GM12878 (cell line): Measurements from ENCODE around the gene GPR158. TPM values are rescaled to one million over a fixed set of nuclear protein-coding genes. Genes with fewer than 3 reads are reported as not detected.

Experiments
- ATAC-seq: fragments of 200-7000 bp; cut with Tn5 transposase; 3 replicates; pipeline ENCODE4 v1.9.1; 2020; ENCODE audit warnings: mild to moderate bottlenecking, moderate library complexity
- Bru-seq: library from RNA; stranded (reverse); fragments of 400-500 nt; gene quantifications from one replicate; lab custom pipeline; 2021; lab: Mats Ljungman, UMichigan
- BruChase-seq, 2 experiments: library from RNA; stranded (reverse); fragments of 400-500 nt; gene quantifications; one replicate each; lab custom pipeline; 2021; lab: Mats Ljungman, UMichigan
- BruUV-seq: library from RNA; stranded (reverse); fragments of 400-500 nt; replicated peaks from 2 replicates; lab custom pipeline; 2021; lab: Mats Ljungman, UMichigan
- CTCF ChIA-PET: fragments of 300-600 bp; sonication (Branson Sonifier 250); formaldehyde crosslinking; extraction: SDS; loops from one replicate; lab custom pipeline; 2021; ENCODE audit warnings: inconsistent platforms; lab: Yijun Ruan, JAX
- POLR2A ChIA-PET: fragments of 350-600 bp; formaldehyde crosslinking; extraction: SDS; loops from one replicate; lab custom pipeline; 2021; ENCODE audit warnings: inconsistent platforms; lab: Charles Lee
- RAD21 ChIA-PET: fragments of 300-600 bp; sonication (Branson Sonifier 250); formaldehyde crosslinking; loops from one replicate; lab custom pipeline; 2023; ENCODE audit warnings: antibody characterized with exemption; ENCODE audit not compliant: unreplicated experiment; lab: Charles Lee
- SMC1A ChIA-PET: fragments of 300-600 bp; sonication (Branson Sonifier 250); formaldehyde crosslinking; loops from one replicate; lab custom pipeline; 2023; ENCODE audit not compliant: unreplicated experiment, uncharacterized antibody; lab: Charles Lee
- DNase-seq: peaks from one replicate; pipeline ENCODE4 v3.0.0-alpha.2; 2011; ENCODE audit warnings: low read depth, low spot score
- FAIRE-seq: peaks from 3 replicates; lab custom pipeline; 2011; peaks lifted over from hg19 to GRCh38; lab: Jason Lieb, UNC
- H2AFZ ChIP-seq: 2 replicates; pipeline ENCODE4 v1.6.0; 2011; ENCODE audit warnings: low read depth, low read length, control low read depth; ENCODE audit not compliant: control insufficient read depth
- H3K27ac ChIP-seq: 2 replicates; pipeline ENCODE4 v1.5.1; 2011; ENCODE audit warnings: control low read depth; ENCODE audit not compliant: control insufficient read depth, insufficient read depth
- H3K27me3 ChIP-seq, 2 experiments: replicated peaks in 1 of 2; 2 replicates each; pipeline versions ENCODE4 v1.6.0 to v1.6.1; 2011; ENCODE audit warnings: low read length in 1 of 2; ENCODE audit not compliant: control insufficient read depth in 2 of 2, insufficient read depth in 2 of 2
- H3K36me3 ChIP-seq, 2 experiments: 2 replicates each; pipeline ENCODE4 v1.5.1; 2011; ENCODE audit warnings: low read length in 1 of 2; ENCODE audit not compliant: control insufficient read depth in 2 of 2, insufficient read depth in 2 of 2
- H3K4me1 ChIP-seq: 2 replicates; pipeline ENCODE4 v1.6.1; 2011; ENCODE audit warnings: mild to moderate bottlenecking, low read length, moderate library complexity, mixed read lengths; ENCODE audit not compliant: control insufficient read depth, insufficient read depth
- H3K4me2 ChIP-seq: 2 replicates; pipeline ENCODE4 v1.6.0; 2011; ENCODE audit warnings: control low read depth; ENCODE audit not compliant: control insufficient read depth, insufficient read depth
- H3K4me3 ChIP-seq: fragments of 200-600 bp; sonication (generic); 2 replicates; pipeline ENCODE4 v1.5.1; 2016
- H3K79me2 ChIP-seq: 2 replicates; pipeline ENCODE4 v1.6.0; 2011; ENCODE audit warnings: low read length; ENCODE audit not compliant: control insufficient read depth, insufficient read depth
- H3K9ac ChIP-seq: 2 replicates; pipeline ENCODE4 v1.8.0; 2011; ENCODE audit warnings: low read length, control low read depth, mixed read lengths; ENCODE audit not compliant: control insufficient read depth, insufficient read depth
- H3K9me3 ChIP-seq: replicated peaks from 3 replicates; pipeline ENCODE4 v1.5.1; 2011; ENCODE audit warnings: mild to moderate bottlenecking, low read length; ENCODE audit not compliant: control insufficient read depth, insufficient read depth
- H4K20me1 ChIP-seq: 2 replicates; pipeline ENCODE4 v1.6.0; 2011; ENCODE audit not compliant: control insufficient read depth, insufficient read depth
- CHD1 ChIP-seq: IDR thresholded peaks from 2 replicates; pipeline ENCODE4 v1.6.1; 2012; ENCODE audit warnings: low read depth, low read length, improper control_type of control experiment
- EGR1 ChIP-seq, 2 experiments: IDR thresholded peaks; 1 replicate in 1 of 2; 2 replicates in 1 of 2; pipeline ENCODE4 v1.6.1; 2011 to 2012; ENCODE audit warnings: low read depth in 2 of 2, low read length in 2 of 2, borderline replicate concordance in 1 of 2, mild to moderate bottlenecking in 1 of 2, moderate library complexity in 1 of 2
- PBX3 ChIP-seq: IDR thresholded peaks from 2 replicates; pipeline ENCODE4 v1.6.1; 2011; ENCODE audit warnings: mild to moderate bottlenecking, low read depth, low read length, moderate library complexity; ENCODE audit not compliant: insufficient replicate concordance
- PKNOX1 ChIP-seq: fragments of 450-650 bp; IDR thresholded peaks from 2 replicates; pipeline ENCODE4 v1.6.1; 2016; ENCODE audit warnings: mild to moderate bottlenecking
- REST ChIP-seq: IDR thresholded peaks from 2 replicates; pipeline ENCODE4 v1.6.1; 2012; ENCODE audit warnings: mild to moderate bottlenecking, low read depth, low read length
- WGBS: methylation state at CpG from one replicate; pipeline ENCODE4 v1.1.6; 2016; ENCODE audit warnings: low lambda C conversion rate; ENCODE audit not compliant: insufficient replicate concordance, insufficient coverage; ENCODE audit errors: missing lambda C conversion rate; 5-methylcytosine and 5-hydroxymethylcytosine counted together
- in situ Hi-C: fragments of 300-500 bp; cut with MboI; formaldehyde crosslinking; loops from 9 replicates; pipeline ENCODE4 v1.14.3; 2018; ENCODE audit warnings: mixed read lengths
- intact Hi-C: fragments of 100-400 bp; cut with micrococcal nuclease; formaldehyde crosslinking; loops from one replicate; pipeline ENCODE4 v1.14.2; 2022; ENCODE audit not compliant: unreplicated experiment
- long read RNA-seq, 2 experiments: library from polyadenylated mRNA; unstranded; transcript quantifications; one replicate each; pipeline ENCODE4 v2.0.0, GENCODE V29; 2019 to 2020
- polyA minus RNA-seq, 3 experiments: library from RNA; depleted of rRNA, polyadenylated mRNA; stranded (reverse); fragments of >200 nt; gene quantifications; 2 replicates each; pipeline ENCODE4 v1.2.3, GENCODE V29; 2011
- polyA plus RNA-seq, 11 experiments: library from polyadenylated mRNA; depleted of rRNA in 4 of 11; unstranded in 6 of 11; stranded (reverse) in 5 of 11; fragments of >200 nt; fragmentation: Nextera tagmentation in 4 of 11; fragmentation: Illumina TruSeq in 1 of 11; extraction: Ambion mirVana in 4 of 11; extraction: Trizol in 1 of 11; gene quantifications; 1 replicate in 1 of 11; 2 replicates in 10 of 11; pipeline versions ENCODE4 v1.2.1 to v1.2.3, GENCODE V29; 2011 to 2016; ENCODE audit warnings: inconsistent platforms in 2 of 11, missing spikeins in 2 of 11, low read depth in 1 of 11
- total RNA-seq, 4 experiments: library from RNA; depleted of rRNA in 3 of 4; stranded (reverse); fragments of >200 nt in 3 of 4; fragmentation: Illumina TruSeq in 1 of 4; extraction: Trizol in 1 of 4; gene quantifications; 2 replicates each; pipeline versions ENCODE4 v1.2.1 to v1.2.3, GENCODE V29; 2013 to 2021

The GPR158 gene
- not detected in 2 replicates for total RNA-seq (2013; cell fraction: nucleolus; rRNA removed)
- not detected in 2 replicates for total RNA-seq (2014; rRNA removed)
- total RNA-seq (2014; rRNA removed; fragmentation: Illumina TruSeq; extraction: Trizol), result not detected in 2 replicates
- not detected in 2 replicates for total RNA-seq (2021)
- polyA plus RNA-seq (2011; ENCODE audit: low read depth), result not detected
- not detected in 2 replicates for polyA plus RNA-seq (2011; rRNA removed)
- not detected in 2 replicates for polyA plus RNA-seq (2011; cell fraction: cytosol; rRNA removed)
- 0.03 TPM in 1 of 2 replicates, not detected in the other for polyA plus RNA-seq (2011; cell fraction: nucleus; rRNA removed)
- polyA plus RNA-seq (2012), result not detected in 2 replicates
- polyA plus RNA-seq (2014; fragmentation: Illumina TruSeq; extraction: Trizol), result not detected in 2 replicates
- not detected for polyA plus RNA-seq (2014; fragmentation: Nextera tagmentation; extraction: Ambion mirVana)
- polyA plus RNA-seq (2014; rRNA removed), result not detected in 2 replicates
- polyA plus RNA-seq (2016; fragmentation: Nextera tagmentation; extraction: Ambion mirVana), result not detected
- polyA minus RNA-seq (2011; rRNA and poly(A)+ RNA removed), result not detected in 2 replicates
- not detected in 2 replicates for polyA minus RNA-seq (2011; cell fraction: cytosol; rRNA and poly(A)+ RNA removed)
- not detected in 2 replicates for polyA minus RNA-seq (2011; cell fraction: nucleus; rRNA and poly(A)+ RNA removed)
- percentile 4 among the genes with signal in this experiment for Bru-seq, nascent RNA
- BruChase-seq, experiment 1, labeled RNA remaining after a 6-hour chase, result percentile 2 among the genes with signal in this experiment
- percentile 3 among the genes with signal in this experiment for BruChase-seq, experiment 2, labeled RNA remaining after a 2-hour chase
- long read RNA-seq, experiment 1, result 0 reads
- long read RNA-seq, experiment 2, partial matches to known transcripts, result 0 of 2 reads
- long read RNA-seq, experiment 2, other reads (novel, unspliced or antisense), result 2 of 2 reads

GRCh38 chr10:25174461-25175230 lies at the start of gene GPR158:
TSS of gene GPR158 (plus strand) at chr10:25175001. CDS start at chr10:25175421, 420 bp downstream.
- Histone ChIP-seq H3K79me2 (no peaks in the 10 kb centered on the region), H4K20me1 (no peaks in the 10 kb centered on the region), H3K4me1 (no peaks in the 10 kb centered on the region), H3K27me3 (peaks cover 0 to 2% of the 10 kb centered on the region in 2 experiments; a peak in 2 of 4 replicates), H3K9me3 (no peaks in the 10 kb centered on the region; the same call in 2 of the 3 replicates), H3K4me3 (no peak within 1 kb of the TSS), H3K36me3 (no peaks in the 10 kb centered on the region), H3K27ac (no peak within 1 kb of the TSS)
- ChIA-PET RAD21 (no interaction called here), SMC1A (interaction anchor here (1.0 kb wide), 1 partner anchor 16 kb away, joined by 4 read pairs; no protein-coding TSS in a partner anchor), CTCF (no interaction called here), POLR2A (no interaction called here)
- FAIRE-seq, result no peak
- DNase-seq, result no peak
- BruUV-seq, result no TSS peak
- ATAC-seq, result peak; percentile 52; the same call in 2 of the 3 replicates
- intact Hi-C loops, result no loop called here
- in situ Hi-C loops, result no loop called here
- 0 out of 3 replicates have a peak, but pooled peaks of 1 of the 2 experiments have one; percentile 13 for TF ChIP-seq EGR1 (IDR thresholded peaks at IDR 0.05; ENCODE audit: borderline replicate concordance in 1 of 2, low read depth in 2 of 2, low read length in 2 of 2)
- peak; percentile 94 for TF ChIP-seq PKNOX1
- TF ChIP-seq REST, result peak; percentile 95
- TF ChIP-seq CHD1, result no peak
- TF ChIP-seq PBX3, result peak; percentile 91
- TF ChIP-seq, all 136 proteins: peak for 4
- 47% methylated on average over 78 of the region's 83 CpGs for WGBS
- no peak within 1 kb of the TSS for H2AFZ ChIP-seq
- no peak within 1 kb of the TSS for H3K4me2 ChIP-seq
- H3K9ac ChIP-seq, result no peak within 1 kb of the TSS
